OCI-LY3 (cell line): ENCODE results near the gene ATOH8.

ENCODE experiments used
- H2AFZ ChIP-seq: fragments of 200-600, 300-600 bp; shearing (Covaris generic); 2 replicates; pipeline ENCODE4 v1.6.0; 2014; ENCODE audit warnings: antibody characterized with exemption, low read depth, low read length
- H3K27ac ChIP-seq: fragments of 200-600, 300-600 bp; sonication (generic); 2 replicates; pipeline ENCODE4 v1.5.1; 2014; ENCODE audit warnings: mild to moderate bottlenecking, low read length, moderate library complexity, mixed read lengths
- H3K27me3 ChIP-seq: fragments of 200-600, 300-600 bp; sonication (generic); 2 replicates; pipeline ENCODE4 v1.6.1; 2014; ENCODE audit warnings: low read depth, low read length, mixed read lengths
- H3K36me3 ChIP-seq: fragments of 200-600, 300-600 bp; sonication (generic); replicated peaks from 2 replicates; pipeline ENCODE3; 2014; ENCODE audit warnings: low read depth, low read length, mixed read lengths
- H3K4me1 ChIP-seq: fragments of 300-600, 200-600 bp; sonication (generic); 2 replicates; pipeline ENCODE4 v1.6.1; 2014; ENCODE audit warnings: low read length, mixed read lengths
- H3K4me2 ChIP-seq: fragments of 200-600, 300-600 bp; sonication (generic); 2 replicates; pipeline ENCODE4 v1.6.1; 2014; ENCODE audit warnings: low read length, mixed read lengths
- H3K4me3 ChIP-seq: fragments of 300-600, 200-600 bp; sonication (generic); 2 replicates; pipeline ENCODE4 v1.5.1; 2014; ENCODE audit warnings: antibody characterized with exemption, mild to moderate bottlenecking, low read length, moderate library complexity
- H3K79me2 ChIP-seq: fragments of 300-600, 200-600 bp; shearing (Covaris generic); 2 replicates; pipeline ENCODE4 v1.6.1; 2014; ENCODE audit warnings: mild to moderate bottlenecking, low read length, mixed read lengths
- H3K9ac ChIP-seq: fragments of 300-600, 200-600 bp; shearing (Covaris generic); 2 replicates; pipeline ENCODE4 v1.6.0; 2014; ENCODE audit warnings: mild to moderate bottlenecking, low read length, moderate library complexity
- H3K9me3 ChIP-seq: fragments of 200-600, 300-600 bp; shearing (Covaris generic); 2 replicates; pipeline ENCODE4 v1.6.1; 2014; ENCODE audit warnings: low read length, mixed read lengths; ENCODE audit not compliant: insufficient read depth
- H4K20me1 ChIP-seq: fragments of 200-600, 300-600 bp; sonication (generic); 2 replicates; pipeline ENCODE4 v1.6.1; 2016; ENCODE audit warnings: low read length, mixed read lengths; ENCODE audit not compliant: insufficient read depth
- EZH2phosphoT487 ChIP-seq: fragments of 200-600 bp; shearing (Covaris generic); IDR thresholded peaks from 2 replicates; pipeline ENCODE4 v1.6.1; 2018; ENCODE audit warnings: antibody characterized with exemption, mixed run types, low read depth
- TF ChIP-seq, protein P1 (sequence below): fragments of 200-600, 300-600 bp; sonication (generic); IDR thresholded peaks from 2 replicates; pipeline ENCODE4 v1.5.1; 2014; ENCODE audit warnings: antibody characterized with exemption, low read length, low read depth

ATOH8 gene

DNA sequence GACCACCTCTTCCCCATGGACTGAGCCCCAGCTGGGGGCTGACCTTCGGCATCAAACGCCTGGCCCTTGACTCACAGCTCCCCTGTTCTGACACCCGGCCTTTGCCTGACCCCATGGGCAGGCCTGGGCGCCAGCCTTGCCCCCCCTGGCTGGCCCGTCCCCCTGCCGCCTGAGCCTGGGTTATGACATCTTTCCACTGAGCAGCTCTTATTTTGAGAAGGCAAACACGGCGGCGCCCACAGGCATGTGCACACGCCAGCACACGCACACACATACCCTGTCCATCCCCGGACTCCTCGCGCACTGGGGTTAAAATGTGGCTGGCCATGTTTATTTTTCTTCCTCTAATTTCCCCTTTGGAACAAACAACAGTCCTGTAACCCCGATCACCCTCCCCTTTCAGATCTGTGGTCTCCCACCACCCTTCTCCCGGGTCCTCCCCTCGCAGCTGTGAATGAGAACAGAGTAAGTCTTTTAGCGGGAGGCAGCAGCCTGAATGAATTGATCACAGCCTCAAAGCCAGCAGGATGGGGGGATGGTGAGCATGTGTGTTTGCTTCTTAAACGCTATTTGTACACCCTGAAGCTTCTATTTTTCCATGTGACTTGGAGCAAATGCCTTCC lies 11.8 kb upstream of the ATOH8 start:
- Histone ChIP-seq H3K9me3 (no peaks in the 10 kb centered on the region), H3K36me3 (no peaks in the 10 kb centered on the region), H3K9ac (no peak overlapping the region), H4K20me1 (no peaks in the 10 kb centered on the region), H3K27me3 (peaks cover 77% of the 10 kb centered on the region), H3K4me1 (peaks cover 4% of the 10 kb centered on the region; the same call in 1 of the 2 replicates), H3K4me2 (no peak overlapping the region), H2AFZ (no peak overlapping the region), H3K27ac (no peak overlapping the region), H3K79me2 (no peaks in the 10 kb centered on the region), H3K4me3 (no peak overlapping the region)
- TF ChIP-seq, protein P1, sequence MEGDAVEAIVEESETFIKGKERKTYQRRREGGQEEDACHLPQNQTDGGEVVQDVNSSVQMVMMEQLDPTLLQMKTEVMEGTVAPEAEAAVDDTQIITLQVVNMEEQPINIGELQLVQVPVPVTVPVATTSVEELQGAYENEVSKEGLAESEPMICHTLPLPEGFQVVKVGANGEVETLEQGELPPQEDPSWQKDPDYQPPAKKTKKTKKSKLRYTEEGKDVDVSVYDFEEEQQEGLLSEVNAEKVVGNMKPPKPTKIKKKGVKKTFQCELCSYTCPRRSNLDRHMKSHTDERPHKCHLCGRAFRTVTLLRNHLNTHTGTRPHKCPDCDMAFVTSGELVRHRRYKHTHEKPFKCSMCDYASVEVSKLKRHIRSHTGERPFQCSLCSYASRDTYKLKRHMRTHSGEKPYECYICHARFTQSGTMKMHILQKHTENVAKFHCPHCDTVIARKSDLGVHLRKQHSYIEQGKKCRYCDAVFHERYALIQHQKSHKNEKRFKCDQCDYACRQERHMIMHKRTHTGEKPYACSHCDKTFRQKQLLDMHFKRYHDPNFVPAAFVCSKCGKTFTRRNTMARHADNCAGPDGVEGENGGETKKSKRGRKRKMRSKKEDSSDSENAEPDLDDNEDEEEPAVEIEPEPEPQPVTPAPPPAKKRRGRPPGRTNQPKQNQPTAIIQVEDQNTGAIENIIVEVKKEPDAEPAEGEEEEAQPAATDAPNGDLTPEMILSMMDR = no peak
- no peak for TF ChIP-seq EZH2phosphoT487

DNA sequence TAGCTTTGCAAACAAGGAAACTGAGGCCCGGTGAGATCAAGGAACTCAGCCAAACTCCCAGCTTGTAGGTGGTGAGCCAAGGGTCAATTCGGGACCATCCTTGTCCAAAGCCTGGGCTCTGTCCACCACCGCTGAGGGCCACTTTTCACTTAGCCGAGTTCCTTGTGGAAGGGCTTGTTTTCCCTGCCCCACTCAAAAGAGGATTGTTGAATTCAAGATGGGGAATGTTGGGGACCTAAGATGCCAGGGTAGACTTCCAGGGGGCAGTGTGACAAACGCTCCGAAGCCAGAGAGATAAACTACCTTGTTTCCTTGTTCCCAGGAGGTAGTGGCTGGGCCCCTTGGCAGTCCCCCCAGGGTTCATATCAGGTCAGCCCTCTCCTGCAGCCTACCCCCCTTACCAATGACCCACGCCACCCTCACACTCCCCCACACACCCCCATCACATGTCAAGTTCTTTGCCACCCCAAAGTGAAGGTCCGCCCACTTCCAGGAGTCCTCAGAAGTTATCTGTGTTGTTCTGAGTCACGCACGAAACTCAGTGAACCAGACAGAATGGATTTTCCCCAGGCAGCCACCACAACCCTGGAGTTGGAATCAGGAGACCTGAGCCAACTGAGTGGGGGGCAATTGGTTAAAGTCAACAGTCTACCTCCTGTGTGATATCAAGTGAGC lies 10.3 kb upstream of the ATOH8 start:
- peaks cover 12% of the 10 kb centered on the region for H3K4me1 ChIP-seq
- no peak overlapping the region for H2AFZ ChIP-seq
- H3K4me3 ChIP-seq = no peak overlapping the region
- H3K79me2 ChIP-seq = no peaks in the 10 kb centered on the region
- no peaks in the 10 kb centered on the region for H4K20me1 ChIP-seq
- no peaks in the 10 kb centered on the region for H3K9me3 ChIP-seq
- H3K4me2 ChIP-seq = no peak overlapping the region
- no peak overlapping the region for H3K27ac ChIP-seq
- H3K36me3 ChIP-seq = no peaks in the 10 kb centered on the region
- H3K9ac ChIP-seq = no peak overlapping the region
- TF ChIP-seq EZH2phosphoT487 = no peak
- TF ChIP-seq, protein P1 = no peak
- peaks cover 73% of the 10 kb centered on the region for H3K27me3 ChIP-seq

DNA sequence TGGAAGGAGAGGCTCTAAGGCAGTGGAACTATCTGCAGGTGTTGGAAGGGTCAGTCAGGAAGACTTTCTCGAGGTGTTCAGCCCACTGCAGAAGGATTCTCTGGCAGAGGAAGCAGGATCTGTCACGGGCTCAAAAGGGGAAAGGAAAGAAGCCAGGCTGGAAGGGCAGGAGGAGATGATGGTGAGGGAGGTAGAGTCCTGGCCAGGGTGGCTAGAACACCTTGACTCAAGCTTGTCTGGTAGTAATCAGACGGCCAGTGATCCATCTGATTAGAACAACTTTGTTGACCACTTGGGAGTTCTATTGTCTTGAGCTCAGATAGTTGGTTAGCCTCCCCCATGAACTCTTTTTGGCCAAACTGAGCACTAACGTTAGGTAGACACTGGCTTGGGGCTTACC lies 9.7 kb upstream of the ATOH8 start:
- Histone ChIP-seq H3K36me3 (no peaks in the 10 kb centered on the region), H3K27ac (no peak overlapping the region), H3K4me1 (peaks cover 16% of the 10 kb centered on the region), H4K20me1 (no peaks in the 10 kb centered on the region), H2AFZ (no peak overlapping the region), H3K4me3 (no peak overlapping the region), H3K79me2 (no peaks in the 10 kb centered on the region), H3K4me2 (no peak overlapping the region), H3K27me3 (peaks cover 70% of the 10 kb centered on the region), H3K9me3 (no peaks in the 10 kb centered on the region), H3K9ac (no peak overlapping the region)
- TF ChIP-seq EZH2phosphoT487 = no peak
- TF ChIP-seq, protein P1 = no peak

DNA sequence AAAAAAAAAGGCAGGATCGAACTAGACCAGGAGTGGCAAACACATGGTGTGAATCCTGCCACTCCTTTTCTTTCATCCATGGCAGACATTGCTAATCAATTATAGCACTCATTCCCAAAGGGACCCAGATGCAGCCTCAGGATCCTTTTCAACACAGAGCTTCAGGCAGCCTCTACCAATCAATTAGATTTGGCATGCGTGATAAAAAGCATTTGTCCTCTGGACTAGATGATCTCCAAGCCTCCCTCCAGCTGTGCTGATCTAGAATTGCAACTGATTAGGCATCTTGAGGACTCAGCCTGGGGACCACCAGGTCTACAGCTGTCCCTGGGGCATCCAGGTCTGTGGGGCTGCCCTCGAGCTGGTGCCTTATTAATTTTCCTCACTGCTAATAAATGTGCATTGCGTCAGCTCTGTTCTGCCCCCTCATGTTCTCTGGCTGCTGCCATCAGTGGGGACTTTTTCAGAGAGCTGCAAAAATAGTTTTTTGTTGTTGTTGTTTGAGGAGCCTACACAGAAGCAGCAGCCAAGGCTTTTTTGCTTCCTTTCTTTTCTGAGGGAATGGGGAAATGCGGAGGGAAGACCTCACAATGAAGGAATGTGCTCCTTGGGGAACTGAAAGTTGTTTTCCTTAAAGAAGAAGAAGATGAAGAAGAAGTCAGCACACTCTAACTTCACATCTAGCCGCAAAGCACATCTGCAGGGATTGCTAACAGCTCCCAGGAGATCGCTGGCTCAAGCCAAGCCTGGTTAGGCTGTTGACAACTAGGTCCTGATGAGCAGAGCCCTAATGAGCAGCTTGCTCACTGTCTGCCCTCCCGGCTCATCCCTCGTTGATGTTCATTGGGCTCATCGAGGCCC lies 8.8 kb upstream of the ATOH8 start:
- no peaks in the 10 kb centered on the region for H4K20me1 ChIP-seq
- H3K36me3 ChIP-seq = no peaks in the 10 kb centered on the region
- H3K27ac ChIP-seq = no peak overlapping the region
- H3K4me2 ChIP-seq = no peak overlapping the region
- H3K27me3 ChIP-seq = peaks cover 62% of the 10 kb centered on the region
- no peak overlapping the region for H3K9ac ChIP-seq
- no peak overlapping the region for H3K4me3 ChIP-seq
- no peaks in the 10 kb centered on the region for H3K9me3 ChIP-seq
- no peak for TF ChIP-seq EZH2phosphoT487
- TF ChIP-seq, protein P1 = no peak
- no peak overlapping the region for H2AFZ ChIP-seq
- H3K79me2 ChIP-seq = no peaks in the 10 kb centered on the region
- peaks cover 16% of the 10 kb centered on the region for H3K4me1 ChIP-seq
